ENCODE results near the gene IGSF1.

Gene IGSF1

GRCh38 chrX:131279197-131279596 lies 9.9 kb downstream of the IGSF1 start:
- in situ Hi-C loops (cut with HindIII; ENCODE audit: low sequenced_read_pairs): no loop called here
- DNase-seq (ENCODE audit: low read depth): no peak
- TF ChIP-seq CTCF (IDR thresholded peaks at IDR 0.05; ENCODE audit: low read depth, low read length, missing control alignments): no peak
- no peak overlapping the region for H3K4me3 ChIP-seq (ENCODE audit: low read depth, low read length)

GRCh38 chrX:131277543-131278136 lies 11.5 kb downstream of the IGSF1 start:
- no peak for TF ChIP-seq CTCF (IDR thresholded peaks at IDR 0.05; ENCODE audit: low read depth, low read length, missing control alignments)
- DNase-seq (ENCODE audit: low read depth): no peak
- in situ Hi-C loops (cut with HindIII; ENCODE audit: low sequenced_read_pairs): no loop called here

GRCh38 chrX:131273011-131273410 lies 16.1 kb downstream of the IGSF1 start:
- no peak for DNase-seq (ENCODE audit: low read depth)
- in situ Hi-C loops (cut with HindIII; ENCODE audit: low sequenced_read_pairs): no loop called here
- H3K4me3 ChIP-seq (ENCODE audit: low read depth, low read length): no peak overlapping the region
- TF ChIP-seq CTCF (IDR thresholded peaks at IDR 0.05; ENCODE audit: low read depth, low read length, missing control alignments): no peak

More at GRCh38 chrX:131277543-131278136, 11.5 kb downstream of the IGSF1 start:
- no peak overlapping the region for H3K4me3 ChIP-seq (ENCODE audit: low read depth, low read length)

- H3K4me3 ChIP-seq (ENCODE audit: low read depth, low read length): no peak overlapping the region
- TF ChIP-seq CTCF (IDR thresholded peaks at IDR 0.05; ENCODE audit: low read depth, low read length, missing control alignments): no peak
- DNase-seq (ENCODE audit: low read depth): no peak
- in situ Hi-C loops (cut with HindIII; ENCODE audit: low sequenced_read_pairs): no loop called here
Observed at GRCh38 chrX:131271826-131272225, 17.3 kb downstream of the IGSF1 start.

GRCh38 chrX:131271274-131271673 lies 17.8 kb downstream of the IGSF1 start:
- no peak overlapping the region for H3K4me3 ChIP-seq (ENCODE audit: low read depth, low read length)
- in situ Hi-C loops (cut with HindIII; ENCODE audit: low sequenced_read_pairs): no loop called here
- DNase-seq (ENCODE audit: low read depth): no peak
- TF ChIP-seq CTCF (IDR thresholded peaks at IDR 0.05; ENCODE audit: low read depth, low read length, missing control alignments): no peak

- in situ Hi-C loops (cut with HindIII; ENCODE audit: low sequenced_read_pairs): no loop called here
Observed at GRCh38 chrX:131270080-131270479, 19.0 kb downstream of the IGSF1 start.

More at GRCh38 chrX:131270080-131270479, 19.0 kb downstream of the IGSF1 start:
- TF ChIP-seq CTCF (IDR thresholded peaks at IDR 0.05; ENCODE audit: low read depth, low read length, missing control alignments): no peak
- H3K4me3 ChIP-seq (ENCODE audit: low read depth, low read length): no peak overlapping the region
- no peak for DNase-seq (ENCODE audit: low read depth)

Data from astrocyte of the cerebellum (primary cell).